Measurements from ENCODE around the gene ADAM12. TPM values are rescaled to one million over a fixed set of nuclear protein-coding genes. Genes with fewer than 3 reads are reported as not detected.

ADAM12 gene
- total RNA-seq, 2 donors from 2014 or later = 15.2 to 36.6 TPM

- no peak overlapping the region for H3K27ac Mint-ChIP-seq
- ATAC-seq (no peak), DNase-seq (no peak)
- no peaks in the 10 kb centered on the region for H3K36me3 Mint-ChIP-seq (ENCODE audit: low read depth)
- no peak overlapping the region for H3K4me3 Mint-ChIP-seq
- no peaks in the 10 kb centered on the region for H3K9me3 ChIP-seq (ENCODE audit: control insufficient read depth, low read length, poor library complexity, severe bottlenecking)
- peaks cover 7% of the 10 kb centered on the region for H3K4me1 Mint-ChIP-seq
- H3K27me3 Mint-ChIP-seq = no peaks in the 10 kb centered on the region
Measured at GRCh38 chr10:126135941-126136595, 252.2 kb downstream of the ADAM12 start.

GRCh38 chr10:126135177-126135576, 253.1 kb downstream of the ADAM12 start:
- H3K27ac Mint-ChIP-seq = no peak overlapping the region

GRCh38 chr10:126133906-126134656, 254.2 kb downstream of the ADAM12 start:
- ATAC-seq (no peak), DNase-seq (no peak)
- H3K4me3 Mint-ChIP-seq = no peak overlapping the region
- H3K36me3 Mint-ChIP-seq (ENCODE audit: low read depth) = no peaks in the 10 kb centered on the region
- no peak overlapping the region for H3K27ac Mint-ChIP-seq
- H3K9me3 ChIP-seq (ENCODE audit: control insufficient read depth, low read length, poor library complexity, severe bottlenecking) = no peaks in the 10 kb centered on the region
- peaks cover 7% of the 10 kb centered on the region for H3K4me1 Mint-ChIP-seq
- H3K27me3 Mint-ChIP-seq = no peaks in the 10 kb centered on the region

More at GRCh38 chr10:126135177-126135576, 253.1 kb downstream of the ADAM12 start:
- H3K4me1 Mint-ChIP-seq = peaks cover 7% of the 10 kb centered on the region
- H3K4me3 Mint-ChIP-seq = no peak overlapping the region
- H3K36me3 Mint-ChIP-seq (ENCODE audit: low read depth) = no peaks in the 10 kb centered on the region
- ATAC-seq (no peak), DNase-seq (no peak)
- no peaks in the 10 kb centered on the region for H3K27me3 Mint-ChIP-seq
- no peaks in the 10 kb centered on the region for H3K9me3 ChIP-seq (ENCODE audit: control insufficient read depth, low read length, poor library complexity, severe bottlenecking)

GRCh38 chr10:126133082-126133620, 255.1 kb downstream of the ADAM12 start:
- H3K4me3 Mint-ChIP-seq = no peak overlapping the region
- H3K4me1 Mint-ChIP-seq = peaks cover 7% of the 10 kb centered on the region
- no peak for ATAC-seq
- no peaks in the 10 kb centered on the region for H3K9me3 ChIP-seq (ENCODE audit: control insufficient read depth, low read length, poor library complexity, severe bottlenecking)
- H3K27me3 Mint-ChIP-seq = no peaks in the 10 kb centered on the region
- no peaks in the 10 kb centered on the region for H3K36me3 Mint-ChIP-seq (ENCODE audit: low read depth)
- no peak for DNase-seq
- H3K27ac Mint-ChIP-seq = no peak overlapping the region

GRCh38 chr10:126131341-126131740, 256.9 kb downstream of the ADAM12 start:
- no peak for ATAC-seq
- no peaks in the 10 kb centered on the region for H3K9me3 ChIP-seq (ENCODE audit: control insufficient read depth, low read length, poor library complexity, severe bottlenecking)
- Mint-ChIP-seq H3K4me3 (no peak overlapping the region), H3K36me3 (ENCODE audit: low read depth) (peaks cover 6% of the 10 kb centered on the region), H3K4me1 (peaks cover 3% of the 10 kb centered on the region), H3K27me3 (no peaks in the 10 kb centered on the region), H3K27ac (no peak overlapping the region)
- DNase-seq = no peak

GRCh38 chr10:126130271-126130710, 258.0 kb downstream of the ADAM12 start:
- H3K9me3 ChIP-seq (ENCODE audit: control insufficient read depth, low read length, poor library complexity, severe bottlenecking) = no peaks in the 10 kb centered on the region
- Mint-ChIP-seq H3K27me3 (no peaks in the 10 kb centered on the region), H3K4me3 (no peak overlapping the region), H3K36me3 (ENCODE audit: low read depth) (peaks cover 6% of the 10 kb centered on the region), H3K4me1 (no peaks in the 10 kb centered on the region), H3K27ac (no peak overlapping the region)
- no peak for ATAC-seq
- no peak for DNase-seq

GRCh38 chr10:126129026-126129425, 259.3 kb downstream of the ADAM12 start:
- ATAC-seq (no peak), DNase-seq (no peak)
- no peak overlapping the region for H3K4me3 Mint-ChIP-seq
- H3K27me3 Mint-ChIP-seq = no peaks in the 10 kb centered on the region
- no peak overlapping the region for H3K27ac Mint-ChIP-seq
- H3K36me3 Mint-ChIP-seq (ENCODE audit: low read depth) = peaks cover 6% of the 10 kb centered on the region
- H3K4me1 Mint-ChIP-seq = no peaks in the 10 kb centered on the region
- H3K9me3 ChIP-seq (ENCODE audit: control insufficient read depth, low read length, poor library complexity, severe bottlenecking) = no peaks in the 10 kb centered on the region

- peaks cover 6% of the 10 kb centered on the region for H3K36me3 Mint-ChIP-seq (ENCODE audit: low read depth)
- no peaks in the 10 kb centered on the region for H3K9me3 ChIP-seq (ENCODE audit: control insufficient read depth, low read length, poor library complexity, severe bottlenecking)
- DNase-seq (no peak), ATAC-seq (no peak)
- H3K4me1 Mint-ChIP-seq = no peaks in the 10 kb centered on the region
- H3K4me3 Mint-ChIP-seq = no peak overlapping the region
- no peak overlapping the region for H3K27ac Mint-ChIP-seq
- H3K27me3 Mint-ChIP-seq = no peaks in the 10 kb centered on the region
Measured at GRCh38 chr10:126128581-126128980, 259.7 kb downstream of the ADAM12 start.

GRCh38 chr10:126127481-126128029, 260.7 kb downstream of the ADAM12 start:
- Mint-ChIP-seq H3K27me3 (no peaks in the 10 kb centered on the region), H3K36me3 (ENCODE audit: low read depth) (peaks cover 6% of the 10 kb centered on the region), H3K4me3 (no peak overlapping the region), H3K27ac (no peak overlapping the region), H3K4me1 (no peaks in the 10 kb centered on the region)
- H3K9me3 ChIP-seq (ENCODE audit: control insufficient read depth, low read length, poor library complexity, severe bottlenecking) = no peaks in the 10 kb centered on the region
- DNase-seq = no peak
- ATAC-seq = no peak

- ATAC-seq = no peak
- no peaks in the 10 kb centered on the region for H3K4me1 Mint-ChIP-seq
- H3K4me3 Mint-ChIP-seq = no peak overlapping the region
- H3K36me3 Mint-ChIP-seq (ENCODE audit: low read depth) = peaks cover 6% of the 10 kb centered on the region
- DNase-seq = no peak
- H3K9me3 ChIP-seq (ENCODE audit: control insufficient read depth, low read length, poor library complexity, severe bottlenecking) = no peaks in the 10 kb centered on the region
- H3K27me3 Mint-ChIP-seq = no peaks in the 10 kb centered on the region
- H3K27ac Mint-ChIP-seq = no peak overlapping the region
Measured at GRCh38 chr10:126126866-126127265, 261.4 kb downstream of the ADAM12 start.

- no peaks in the 10 kb centered on the region for H3K9me3 ChIP-seq (ENCODE audit: control insufficient read depth, low read length, poor library complexity, severe bottlenecking)
- Mint-ChIP-seq H3K36me3 (ENCODE audit: low read depth) (peaks cover 6% of the 10 kb centered on the region), H3K27me3 (no peaks in the 10 kb centered on the region), H3K4me3 (no peak overlapping the region), H3K4me1 (no peaks in the 10 kb centered on the region), H3K27ac (no peak overlapping the region)
- ATAC-seq (no peak), DNase-seq (no peak)
Measured at GRCh38 chr10:126126023-126126422, 262.3 kb downstream of the ADAM12 start.

GRCh38 chr10:126124668-126125349, 263.5 kb downstream of the ADAM12 start:
- no peak for DNase-seq
- Mint-ChIP-seq H3K27me3 (no peaks in the 10 kb centered on the region), H3K4me3 (no peak overlapping the region), H3K27ac (no peak overlapping the region), H3K4me1 (no peaks in the 10 kb centered on the region), H3K36me3 (ENCODE audit: low read depth) (peaks cover 6% of the 10 kb centered on the region)
- no peak for ATAC-seq
- H3K9me3 ChIP-seq (ENCODE audit: control insufficient read depth, low read length, poor library complexity, severe bottlenecking) = no peaks in the 10 kb centered on the region

- Mint-ChIP-seq H3K27ac (no peak overlapping the region), H3K4me1 (no peaks in the 10 kb centered on the region), H3K36me3 (ENCODE audit: low read depth) (peaks cover 6% of the 10 kb centered on the region), H3K27me3 (no peaks in the 10 kb centered on the region), H3K4me3 (no peak overlapping the region)
- no peaks in the 10 kb centered on the region for H3K9me3 ChIP-seq (ENCODE audit: control insufficient read depth, low read length, poor library complexity, severe bottlenecking)
- no peak for ATAC-seq
- no peak for DNase-seq
Measured at GRCh38 chr10:126124046-126124445, 264.2 kb downstream of the ADAM12 start.
